ENCODE results near the gene RBM45. TPM values are rescaled to one million over a fixed set of nuclear protein-coding genes. Genes with fewer than 3 reads are reported as not detected.
A peak's percentile ranks its signal among the peaks of the same experiment; 100 is the strongest.

The RBM45 gene
- 18.8 and 19.7 TPM in 2 replicates for total RNA-seq
- long read RNA-seq, transcript RBM45-201 (10 exons, 1,785 nt) = major isoform, 63 of 85 reads
- long read RNA-seq, transcript RBM45-207 (10 exons, 1,788 nt) = minor isoform, 9 of 85 reads
- long read RNA-seq, partial matches to known transcripts = 3 of 85 reads
- long read RNA-seq, other reads (novel, unspliced or antisense) = 10 of 85 reads

- Mint-ChIP-seq H3K36me3 (ENCODE audit: insufficient read depth) (no peaks in the 10 kb centered on the region), H3K4me3 (ENCODE audit: low read depth) (peak within 1 kb of the TSS; percentile 95), H3K27me3 (no peaks in the 10 kb centered on the region), H3K9me3 (ENCODE audit: low read depth) (no peaks in the 10 kb centered on the region), H3K27ac (peak within 1 kb of the TSS; percentile 95), H3K4me1 (ENCODE audit: low read depth) (peaks cover 6% of the 10 kb centered on the region)
- peak; percentile 87 for DNase-seq (ENCODE audit: low spot score, unreplicated experiment)
- TF ChIP-seq CTCF (IDR thresholded peaks at IDR 0.05; ENCODE audit: unreplicated experiment) = peak; percentile 100
Measured at GRCh38 chr2:178112202-178113152, at the start of gene RBM45. RBM45 (plus strand) TSS chr2:178112437; CDS start chr2:178112547, 110 bp downstream.

GRCh38 chr2:178066324-178066723 is 45.9 kb upstream of the RBM45 start:
- Mint-ChIP-seq H3K36me3 (ENCODE audit: insufficient read depth) (no peaks in the 10 kb centered on the region), H3K27ac (no peak overlapping the region), H3K27me3 (peaks cover 13% of the 10 kb centered on the region), H3K9me3 (ENCODE audit: low read depth) (no peaks in the 10 kb centered on the region), H3K4me3 (ENCODE audit: low read depth) (no peak overlapping the region), H3K4me1 (ENCODE audit: low read depth) (peaks cover 4% of the 10 kb centered on the region)
- no peak for TF ChIP-seq CTCF (IDR thresholded peaks at IDR 0.05; ENCODE audit: unreplicated experiment)
- no peak for DNase-seq (ENCODE audit: low spot score, unreplicated experiment)

- TF ChIP-seq CTCF (IDR thresholded peaks at IDR 0.05; ENCODE audit: unreplicated experiment) = no peak
- no peak for DNase-seq (ENCODE audit: low spot score, unreplicated experiment)
- peaks cover 4% of the 10 kb centered on the region for H3K4me1 Mint-ChIP-seq (ENCODE audit: low read depth)
Measured at GRCh38 chr2:178066890-178067669, 45.2 kb upstream of the RBM45 start.

GRCh38 chr2:178068823-178069454 is 43.3 kb upstream of the RBM45 start:
- H3K4me3 Mint-ChIP-seq (ENCODE audit: low read depth) = no peak overlapping the region
- H3K27ac Mint-ChIP-seq = no peak overlapping the region
- peaks cover 12% of the 10 kb centered on the region for H3K4me1 Mint-ChIP-seq (ENCODE audit: low read depth)
- no peak for DNase-seq (ENCODE audit: low spot score, unreplicated experiment)
- TF ChIP-seq CTCF (IDR thresholded peaks at IDR 0.05; ENCODE audit: unreplicated experiment) = no peak
- H3K36me3 Mint-ChIP-seq (ENCODE audit: insufficient read depth) = no peaks in the 10 kb centered on the region
- peaks cover 28% of the 10 kb centered on the region for H3K27me3 Mint-ChIP-seq
- H3K9me3 Mint-ChIP-seq (ENCODE audit: low read depth) = no peaks in the 10 kb centered on the region

More at GRCh38 chr2:178066890-178067669, 45.2 kb upstream of the RBM45 start:
- Mint-ChIP-seq H3K27ac (no peak overlapping the region), H3K36me3 (ENCODE audit: insufficient read depth) (no peaks in the 10 kb centered on the region), H3K4me3 (ENCODE audit: low read depth) (no peak overlapping the region), H3K27me3 (peaks cover 17% of the 10 kb centered on the region), H3K9me3 (ENCODE audit: low read depth) (no peaks in the 10 kb centered on the region)
